ENCODE data around the gene CCNK.

GRCh38 chr14:99519347-99519881, 38.2 kb downstream of the CCNK start:
- TF ChIP-seq CTCF (IDR thresholded peaks at IDR 0.05) (no peak), POLR2A (IDR thresholded peaks at IDR 0.05) (no peak)
